ENCODE data around the gene TRIM37.
"Not testable (repeated sequence)": the region's sequence is repeated elsewhere in the genome, so short reads cannot be mapped to it uniquely, and the experiment has no call there.

Gene TRIM37

GRCh38 chr17:58995247-58995940, 111.3 kb downstream of the TRIM37 start:
- no peak for DNase-seq

GRCh38 chr17:58993311-58993710, 113.4 kb downstream of the TRIM37 start:
- DNase-seq = no peak

DNA sequence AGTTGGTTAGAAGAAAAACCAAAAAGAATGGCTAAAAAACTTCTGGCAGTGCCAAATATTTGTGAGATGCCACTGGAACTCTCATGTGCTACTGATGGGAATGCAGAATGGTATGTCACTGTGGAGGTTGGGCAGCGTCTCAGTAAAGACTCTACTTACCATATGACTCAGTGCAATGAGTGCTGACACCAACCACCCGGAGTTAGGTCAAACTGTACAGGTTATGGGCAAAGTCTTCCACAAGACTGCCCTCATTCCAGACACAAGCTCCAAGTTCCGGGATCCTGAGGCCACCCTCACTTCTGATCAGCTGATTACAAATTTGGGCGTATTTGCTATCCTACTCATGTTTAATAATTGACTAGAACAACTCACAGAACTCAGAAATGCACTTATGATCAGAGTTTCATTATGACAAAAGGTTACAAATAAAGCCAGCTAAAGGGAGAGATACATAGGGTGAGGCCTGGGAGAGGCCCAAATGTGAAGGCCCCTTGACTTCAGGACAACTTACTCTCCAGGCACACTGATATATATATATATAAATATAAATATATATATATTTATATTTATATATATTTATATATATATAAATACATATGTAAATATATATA, 114.9 kb downstream of the TRIM37 start:
- no peak for DNase-seq

DNA sequence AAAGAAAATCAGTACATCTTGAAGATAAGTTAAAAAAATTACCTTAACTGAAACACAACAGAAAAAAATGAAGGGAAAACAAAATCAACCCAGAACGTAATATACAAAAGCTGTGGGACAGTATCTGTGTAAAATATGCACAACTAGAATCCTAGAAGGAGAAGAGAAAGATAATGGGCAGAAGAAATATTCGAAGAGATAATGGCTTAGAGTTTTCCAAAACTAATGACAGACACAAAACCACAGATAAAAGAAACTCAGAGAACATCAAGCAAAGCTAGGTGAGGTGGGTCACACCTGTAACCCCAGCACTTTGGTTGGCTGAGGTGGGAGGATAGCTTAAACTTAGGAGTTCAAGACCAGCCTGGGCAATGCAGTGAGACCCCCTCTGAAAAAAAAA, 117.1 kb downstream of the TRIM37 start:
- no peak for DNase-seq

GRCh38 chr17:58985971-58986370, 120.7 kb downstream of the TRIM37 start:
- DNase-seq = no peak

DNA sequence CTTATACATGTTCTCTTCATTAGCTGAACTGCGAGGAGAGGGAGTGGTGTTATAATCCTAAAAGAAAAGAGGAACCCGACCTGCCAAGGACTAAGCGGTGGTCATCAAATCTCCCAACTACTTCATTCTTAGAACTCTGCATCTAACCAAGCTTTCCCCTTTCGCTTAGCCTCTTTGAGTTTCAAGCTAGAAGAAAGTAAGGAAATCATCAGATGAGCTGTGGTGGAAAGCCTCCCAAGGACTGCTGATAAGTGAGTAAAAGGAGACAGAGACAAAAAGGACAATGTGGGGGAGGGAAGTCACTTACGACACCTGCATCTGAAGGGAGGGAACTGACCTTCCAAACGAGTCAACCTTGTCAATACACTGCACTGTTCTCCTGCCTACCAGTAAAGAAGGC, 121.3 kb downstream of the TRIM37 start:
- no peak for DNase-seq

- no peak for DNase-seq
Observed at GRCh38 chr17:58982626-58983025, 124.1 kb downstream of the TRIM37 start.

GRCh38 chr17:58980706-58981481, 125.8 kb downstream of the TRIM37 start:
- no peak for DNase-seq

DNA sequence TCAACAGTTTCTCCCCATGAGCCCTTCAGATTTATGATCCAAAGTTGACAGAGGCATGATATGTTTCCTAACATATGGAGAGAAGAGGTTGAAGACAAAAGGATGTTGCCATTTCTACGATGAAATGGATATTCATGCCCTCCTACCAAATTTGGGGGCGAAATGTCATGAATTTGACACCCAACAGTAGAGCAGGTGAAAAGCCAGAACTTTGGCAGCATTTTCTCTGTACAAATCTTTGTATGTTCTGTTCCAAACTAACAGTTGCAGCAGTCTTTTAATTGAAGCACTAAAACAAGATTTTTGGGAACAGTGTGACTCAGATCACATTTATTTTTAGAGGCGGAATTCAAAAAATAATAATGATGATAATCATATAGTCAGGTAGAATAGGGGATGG, 130.1 kb downstream of the TRIM37 start:
- DNase-seq = no peak

DNA sequence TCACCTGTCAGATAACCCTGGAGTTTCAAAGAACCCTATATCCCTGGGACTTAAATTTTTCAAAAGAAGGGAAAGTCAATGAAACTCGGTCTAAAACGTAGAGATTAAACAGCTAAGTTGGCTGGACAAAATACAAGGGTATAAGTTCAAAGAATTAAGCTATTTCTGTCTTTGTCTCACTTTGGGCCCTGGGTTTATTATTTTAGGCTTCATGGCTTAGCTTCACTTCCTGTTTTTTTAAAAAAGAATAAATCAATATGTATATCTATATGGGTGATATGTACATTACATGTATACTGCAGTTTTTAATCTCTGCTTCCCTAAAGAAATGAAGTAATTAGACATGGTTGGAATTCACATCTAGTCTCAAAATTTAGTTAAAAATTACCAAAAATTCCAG, 132.3 kb downstream of the TRIM37 start:
- DNase-seq = no peak

GRCh38 chr17:58970609-58971450, 135.8 kb downstream of the TRIM37 start:
- DNase-seq = no peak

GRCh38 chr17:58969612-58970011, 137.1 kb downstream of the TRIM37 start:
- no peak for DNase-seq

GRCh38 chr17:58969156-58969555, 137.5 kb downstream of the TRIM37 start:
- DNase-seq = peak; percentile 17

GRCh38 chr17:58968426-58969061, 138.1 kb downstream of the TRIM37 start:
- no peak for DNase-seq

DNA sequence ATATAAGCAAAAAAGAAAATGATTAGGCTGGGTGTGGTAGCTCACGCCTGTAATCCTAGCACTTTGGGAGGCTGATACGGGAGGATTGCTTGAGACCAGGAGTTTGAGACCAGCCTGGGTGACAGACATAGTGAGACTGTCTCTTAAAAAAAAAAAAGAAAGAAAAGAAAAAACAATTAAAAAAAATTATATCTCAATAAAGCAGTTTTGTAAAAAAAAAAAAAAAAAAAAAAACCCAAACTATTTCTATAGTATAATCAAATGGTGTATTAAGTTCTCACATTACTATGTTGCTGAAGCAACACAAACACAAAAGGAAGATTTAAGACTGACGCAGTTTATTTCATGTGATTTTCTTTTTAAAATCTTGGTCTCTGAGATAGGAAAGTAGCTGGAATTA, 140.5 kb downstream of the TRIM37 start:
- no peak for DNase-seq

DNA sequence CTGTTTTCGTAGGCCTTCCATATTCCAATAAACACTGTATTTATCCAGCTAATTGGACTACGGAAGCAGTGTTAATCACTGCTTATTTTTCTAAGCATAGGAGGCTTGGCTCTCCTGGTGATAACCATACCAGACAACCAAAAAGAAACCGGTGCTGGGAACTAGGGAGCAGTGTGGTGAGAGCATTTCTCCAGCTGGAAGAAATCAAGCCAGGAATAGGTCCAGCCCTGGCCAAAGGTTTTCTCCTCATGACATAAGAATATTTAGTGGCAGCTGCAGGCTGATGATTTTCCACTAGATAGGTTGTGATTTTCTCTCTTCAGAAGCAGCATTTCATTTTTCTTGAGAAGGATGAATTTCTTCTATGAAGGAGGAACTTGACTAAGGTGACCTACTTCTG, 141.5 kb downstream of the TRIM37 start:
- no peak for DNase-seq

- DNase-seq = no peak
Observed at GRCh38 chr17:58960068-58960467, 146.6 kb downstream of the TRIM37 start.

DNA sequence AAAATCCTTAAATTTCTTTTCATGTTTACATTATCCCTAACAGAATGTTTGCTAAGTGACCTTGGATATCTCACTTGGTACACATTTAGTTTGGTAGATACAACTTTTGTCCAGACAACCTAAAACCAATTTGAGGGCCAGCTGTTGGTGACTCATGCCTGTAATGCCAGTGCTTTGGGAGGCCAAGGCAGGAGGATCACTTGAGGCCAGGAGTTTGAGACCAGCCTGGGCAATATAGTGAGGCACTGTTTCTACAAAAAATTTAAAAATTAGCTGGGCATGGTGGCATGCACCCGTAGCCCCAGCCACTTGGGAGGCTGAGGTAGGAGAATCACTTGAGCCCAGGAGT, 149.0 kb downstream of the TRIM37 start:
- DNase-seq = not testable (repeated sequence)

DNA sequence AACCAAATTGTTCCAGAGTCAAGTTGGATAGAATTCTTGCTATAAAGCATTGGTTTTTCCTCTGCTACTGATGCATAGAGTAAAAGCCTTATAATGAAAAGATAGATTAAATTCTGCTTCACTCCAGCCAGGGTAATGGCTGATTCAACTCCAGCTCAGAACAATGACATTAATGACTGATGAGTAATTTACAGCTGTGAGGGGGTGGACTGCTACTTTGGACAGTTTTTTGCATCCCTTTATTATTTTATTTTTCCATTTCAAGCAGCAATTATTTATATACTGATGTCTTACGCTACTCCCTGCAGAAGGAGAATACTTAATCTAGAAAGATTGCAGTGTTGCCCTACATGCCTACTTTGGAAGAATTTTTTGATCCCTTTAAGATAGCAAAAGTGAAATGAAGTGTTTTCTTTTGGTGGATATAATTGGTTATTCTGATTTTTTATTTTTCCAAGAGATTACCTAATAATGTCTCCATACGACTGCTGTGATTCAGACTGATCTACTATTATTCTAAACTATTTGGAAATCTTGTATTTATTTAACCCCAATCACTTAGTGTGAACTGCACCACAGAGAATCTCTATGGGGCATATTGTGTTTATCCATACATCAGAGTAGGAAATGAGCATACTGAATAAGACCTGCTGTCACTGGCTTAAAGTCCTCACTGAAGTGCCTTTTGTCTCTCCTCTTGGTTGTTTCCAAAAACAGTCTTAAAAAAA, 149.5 kb downstream of the TRIM37 start:
- DNase-seq = no peak

GRCh38 chr17:58954358-58954757, 152.3 kb downstream of the TRIM37 start:
- not testable (repeated sequence) for DNase-seq

GRCh38 chr17:58947824-58948223, 158.9 kb downstream of the TRIM37 start:
- no peak for DNase-seq

GRCh38 chr17:58947411-58947810, 159.3 kb downstream of the TRIM37 start:
- DNase-seq = no peak
